Measurements from ENCODE around the gene PADI1.
A peak's percentile ranks its signal among the peaks of the same experiment; 100 is the strongest.

Gene PADI1

GRCh38 chr1:17212009-17212408 is 7.1 kb downstream of the PADI1 start:
- Mint-ChIP-seq H3K4me3 (no peak overlapping the region), H3K27ac (no peak overlapping the region), H3K36me3 (ENCODE audit: low read depth) (no peaks in the 10 kb centered on the region), H3K4me1 (ENCODE audit: low read depth) (peaks cover 20% of the 10 kb centered on the region), H3K27me3 (ENCODE audit: low read depth) (peaks cover 21% of the 10 kb centered on the region), H3K9me3 (no peaks in the 10 kb centered on the region)
- DNase-seq (ENCODE audit: low spot score), result no peak

GRCh38 chr1:17212487-17213121 is 7.7 kb downstream of the PADI1 start:
- Mint-ChIP-seq H3K4me3 (peak overlapping the region; percentile 25), H3K9me3 (no peaks in the 10 kb centered on the region), H3K36me3 (ENCODE audit: low read depth) (no peaks in the 10 kb centered on the region), H3K27ac (no peak overlapping the region), H3K4me1 (ENCODE audit: low read depth) (peaks cover 17% of the 10 kb centered on the region), H3K27me3 (ENCODE audit: low read depth) (peaks cover 21% of the 10 kb centered on the region)
- DNase-seq (ENCODE audit: low spot score), result peak; percentile 10

- Mint-ChIP-seq H3K4me1 (ENCODE audit: low read depth) (peaks cover 14% of the 10 kb centered on the region), H3K27me3 (ENCODE audit: low read depth) (peaks cover 21% of the 10 kb centered on the region), H3K27ac (no peak overlapping the region), H3K36me3 (ENCODE audit: low read depth) (no peaks in the 10 kb centered on the region), H3K4me3 (peak overlapping the region; percentile 25), H3K9me3 (no peaks in the 10 kb centered on the region)
- no peak for DNase-seq (ENCODE audit: low spot score)
Measured at GRCh38 chr1:17213148-17213781, 8.3 kb downstream of the PADI1 start.

- Mint-ChIP-seq H3K4me3 (no peak overlapping the region), H3K27me3 (ENCODE audit: low read depth) (peaks cover 21% of the 10 kb centered on the region)
Measured at GRCh38 chr1:17213782-17214148, 8.8 kb downstream of the PADI1 start.

GRCh38 chr1:17214876-17215544 is 10.1 kb downstream of the PADI1 start:
- DNase-seq (ENCODE audit: low spot score), result no peak
- no peaks in the 10 kb centered on the region for H3K36me3 Mint-ChIP-seq (ENCODE audit: low read depth)
- no peaks in the 10 kb centered on the region for H3K9me3 Mint-ChIP-seq
- H3K4me1 Mint-ChIP-seq (ENCODE audit: low read depth), result peaks cover 12% of the 10 kb centered on the region
- peaks cover 21% of the 10 kb centered on the region for H3K27me3 Mint-ChIP-seq (ENCODE audit: low read depth)
- H3K27ac Mint-ChIP-seq, result no peak overlapping the region
- no peak overlapping the region for H3K4me3 Mint-ChIP-seq

More at GRCh38 chr1:17213782-17214148, 8.8 kb downstream of the PADI1 start:
- Mint-ChIP-seq H3K36me3 (ENCODE audit: low read depth) (no peaks in the 10 kb centered on the region), H3K4me1 (ENCODE audit: low read depth) (peaks cover 12% of the 10 kb centered on the region), H3K9me3 (no peaks in the 10 kb centered on the region), H3K27ac (no peak overlapping the region)
- no peak for DNase-seq (ENCODE audit: low spot score)

GRCh38 chr1:17215545-17215890 is 10.6 kb downstream of the PADI1 start:
- no peaks in the 10 kb centered on the region for H3K9me3 Mint-ChIP-seq
- peaks cover 12% of the 10 kb centered on the region for H3K4me1 Mint-ChIP-seq (ENCODE audit: low read depth)
- DNase-seq (ENCODE audit: low spot score), result no peak
- H3K27ac Mint-ChIP-seq, result no peak overlapping the region
- H3K4me3 Mint-ChIP-seq, result no peak overlapping the region
- H3K36me3 Mint-ChIP-seq (ENCODE audit: low read depth), result no peaks in the 10 kb centered on the region
- peaks cover 21% of the 10 kb centered on the region for H3K27me3 Mint-ChIP-seq (ENCODE audit: low read depth)

GRCh38 chr1:17216078-17216477 is 11.2 kb downstream of the PADI1 start:
- no peak overlapping the region for H3K4me3 Mint-ChIP-seq
- peaks cover 21% of the 10 kb centered on the region for H3K27me3 Mint-ChIP-seq (ENCODE audit: low read depth)
- peaks cover 12% of the 10 kb centered on the region for H3K4me1 Mint-ChIP-seq (ENCODE audit: low read depth)
- no peaks in the 10 kb centered on the region for H3K9me3 Mint-ChIP-seq
- DNase-seq (ENCODE audit: low spot score), result no peak
- no peak overlapping the region for H3K27ac Mint-ChIP-seq
- no peaks in the 10 kb centered on the region for H3K36me3 Mint-ChIP-seq (ENCODE audit: low read depth)

GRCh38 chr1:17217607-17218006 is 12.7 kb downstream of the PADI1 start:
- DNase-seq (ENCODE audit: low spot score), result no peak
- no peaks in the 10 kb centered on the region for H3K9me3 Mint-ChIP-seq
- peaks cover 18% of the 10 kb centered on the region for H3K27me3 Mint-ChIP-seq (ENCODE audit: low read depth)
- no peaks in the 10 kb centered on the region for H3K36me3 Mint-ChIP-seq (ENCODE audit: low read depth)
- peaks cover 9% of the 10 kb centered on the region for H3K4me1 Mint-ChIP-seq (ENCODE audit: low read depth)
- H3K27ac Mint-ChIP-seq, result no peak overlapping the region
- H3K4me3 Mint-ChIP-seq, result no peak overlapping the region

- Mint-ChIP-seq H3K36me3 (ENCODE audit: low read depth) (no peaks in the 10 kb centered on the region), H3K27ac (no peak overlapping the region), H3K9me3 (no peaks in the 10 kb centered on the region), H3K4me3 (no peak overlapping the region), H3K27me3 (ENCODE audit: low read depth) (peaks cover 5% of the 10 kb centered on the region), H3K4me1 (ENCODE audit: low read depth) (no peaks in the 10 kb centered on the region)
- DNase-seq (ENCODE audit: low spot score), result no peak
Measured at GRCh38 chr1:17218939-17219338, 14.0 kb downstream of the PADI1 start.

GRCh38 chr1:17220287-17220686 is 15.4 kb downstream of the PADI1 start:
- DNase-seq (ENCODE audit: low spot score), result no peak
- Mint-ChIP-seq H3K27ac (no peak overlapping the region), H3K4me3 (no peak overlapping the region), H3K4me1 (ENCODE audit: low read depth) (no peaks in the 10 kb centered on the region), H3K27me3 (ENCODE audit: low read depth) (peaks cover 4% of the 10 kb centered on the region), H3K9me3 (no peaks in the 10 kb centered on the region), H3K36me3 (ENCODE audit: low read depth) (no peaks in the 10 kb centered on the region)

- H3K27me3 Mint-ChIP-seq (ENCODE audit: low read depth), result no peaks in the 10 kb centered on the region
- H3K4me3 Mint-ChIP-seq, result no peak overlapping the region
- no peak for DNase-seq (ENCODE audit: low spot score)
- H3K4me1 Mint-ChIP-seq (ENCODE audit: low read depth), result no peaks in the 10 kb centered on the region
- no peak overlapping the region for H3K27ac Mint-ChIP-seq
- no peaks in the 10 kb centered on the region for H3K36me3 Mint-ChIP-seq (ENCODE audit: low read depth)
- H3K9me3 Mint-ChIP-seq, result no peaks in the 10 kb centered on the region
Measured at GRCh38 chr1:17222557-17222956, 17.6 kb downstream of the PADI1 start.

- no peaks in the 10 kb centered on the region for H3K9me3 Mint-ChIP-seq
- no peaks in the 10 kb centered on the region for H3K36me3 Mint-ChIP-seq (ENCODE audit: low read depth)
- H3K27me3 Mint-ChIP-seq (ENCODE audit: low read depth), result no peaks in the 10 kb centered on the region
- DNase-seq (ENCODE audit: low spot score), result no peak
- H3K4me3 Mint-ChIP-seq, result no peak overlapping the region
- no peak overlapping the region for H3K27ac Mint-ChIP-seq
- H3K4me1 Mint-ChIP-seq (ENCODE audit: low read depth), result no peaks in the 10 kb centered on the region
Measured at GRCh38 chr1:17224434-17224833, 19.5 kb downstream of the PADI1 start.

- Mint-ChIP-seq H3K9me3 (no peaks in the 10 kb centered on the region), H3K4me1 (ENCODE audit: low read depth) (no peaks in the 10 kb centered on the region), H3K27ac (no peak overlapping the region), H3K36me3 (ENCODE audit: low read depth) (no peaks in the 10 kb centered on the region), H3K4me3 (no peak overlapping the region), H3K27me3 (ENCODE audit: low read depth) (no peaks in the 10 kb centered on the region)
- no peak for DNase-seq (ENCODE audit: low spot score)
Measured at GRCh38 chr1:17225140-17225539, 20.2 kb downstream of the PADI1 start.

- no peak overlapping the region for H3K4me3 Mint-ChIP-seq
- DNase-seq (ENCODE audit: low spot score), result no peak
- H3K36me3 Mint-ChIP-seq (ENCODE audit: low read depth), result no peaks in the 10 kb centered on the region
- no peak overlapping the region for H3K27ac Mint-ChIP-seq
- no peaks in the 10 kb centered on the region for H3K9me3 Mint-ChIP-seq
- no peaks in the 10 kb centered on the region for H3K4me1 Mint-ChIP-seq (ENCODE audit: low read depth)
- H3K27me3 Mint-ChIP-seq (ENCODE audit: low read depth), result no peaks in the 10 kb centered on the region
Measured at GRCh38 chr1:17227358-17227915, 22.5 kb downstream of the PADI1 start.
